HG03442 (cell line): Measurements from ENCODE around the gene PLD6.
"Not testable (repeated sequence)": the region's sequence is repeated elsewhere in the genome, so short reads cannot be mapped to it uniquely, and the experiment has no call there.

Experiments used
- ATAC-seq: cut with Tn5 transposase; IDR thresholded peaks from one replicate; pipeline ENCODE4 v1.9.1; 2021; ENCODE audit warnings: mild to moderate bottlenecking, moderate library complexity; ENCODE audit not compliant: unreplicated experiment

PLD6 gene

GRCh38 chr17:17201271-17201670 lies 4.9 kb downstream of the PLD6 start:
- no peak for ATAC-seq

DNA sequence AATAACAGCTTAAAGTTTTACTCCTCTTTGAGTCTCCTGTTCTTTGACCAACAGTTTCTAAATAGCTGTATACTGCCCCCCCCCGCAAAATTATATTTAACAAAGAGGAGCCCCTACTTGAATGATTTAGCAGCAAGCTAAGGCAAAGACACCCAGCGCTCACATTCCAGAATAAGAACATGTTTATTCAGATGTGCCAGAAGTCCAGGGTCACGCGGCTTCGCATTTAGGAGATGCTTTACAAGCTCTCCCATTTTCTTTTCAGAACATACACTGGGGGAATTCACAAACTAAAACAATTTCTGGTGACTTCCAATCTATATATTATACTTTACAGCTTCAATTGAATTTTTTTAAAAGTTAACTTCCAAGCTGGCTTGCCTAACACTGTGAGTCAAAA lies 5.3 kb downstream of the PLD6 start:
- ATAC-seq, result no peak

GRCh38 chr17:17200311-17200710 lies 5.8 kb downstream of the PLD6 start:
- no peak for ATAC-seq

DNA sequence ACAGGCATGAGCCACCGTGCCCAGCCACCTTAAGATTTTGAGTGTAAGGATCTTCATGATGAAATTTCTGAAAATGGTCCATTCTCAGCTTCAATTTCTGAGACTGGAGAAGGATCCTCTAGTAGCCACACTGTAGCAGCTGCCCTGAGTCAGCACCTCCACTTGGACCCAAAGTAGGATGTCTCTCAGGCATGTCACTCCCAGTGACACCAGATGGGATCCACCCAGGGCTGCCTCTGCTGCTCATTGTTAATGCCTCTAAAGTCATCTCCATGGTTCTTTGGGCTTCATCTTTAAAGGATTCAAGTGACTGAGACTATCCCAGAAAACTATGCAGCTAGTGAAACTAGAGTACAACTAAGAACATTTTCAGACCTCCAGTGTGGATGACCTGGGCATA lies 7.9 kb downstream of the PLD6 start:
- no peak for ATAC-seq

GRCh38 chr17:17196776-17197175 lies 9.4 kb downstream of the PLD6 start:
- ATAC-seq, result no peak

- not testable (repeated sequence) for ATAC-seq
Measured at GRCh38 chr17:17195466-17195865, 10.7 kb downstream of the PLD6 start.

GRCh38 chr17:17191961-17192381 lies 14.2 kb downstream of the PLD6 start:
- ATAC-seq, result no peak

GRCh38 chr17:17191346-17191792 lies 14.8 kb downstream of the PLD6 start:
- no peak for ATAC-seq

DNA sequence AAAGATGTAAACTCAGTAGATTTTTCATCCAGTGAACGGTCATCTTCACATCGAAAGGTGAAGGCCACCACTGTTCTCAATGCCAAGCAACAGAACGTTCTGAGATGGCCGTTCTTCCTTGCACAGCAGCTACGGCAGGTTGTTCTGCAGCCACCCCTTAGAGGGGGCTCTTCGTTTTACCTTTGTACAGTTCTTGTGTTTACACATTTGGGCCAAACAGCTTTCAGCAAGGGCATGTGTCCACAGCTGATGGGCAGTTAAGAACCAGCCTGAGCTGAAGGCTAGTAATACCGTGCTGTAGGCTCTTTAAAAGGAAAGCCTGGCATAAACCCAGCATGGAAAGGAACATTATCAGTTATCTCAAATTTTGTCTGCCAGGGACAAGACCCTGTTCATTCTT lies 15.9 kb downstream of the PLD6 start:
- no peak for ATAC-seq

GRCh38 chr17:17189559-17189958 lies 16.6 kb downstream of the PLD6 start:
- no peak for ATAC-seq

DNA sequence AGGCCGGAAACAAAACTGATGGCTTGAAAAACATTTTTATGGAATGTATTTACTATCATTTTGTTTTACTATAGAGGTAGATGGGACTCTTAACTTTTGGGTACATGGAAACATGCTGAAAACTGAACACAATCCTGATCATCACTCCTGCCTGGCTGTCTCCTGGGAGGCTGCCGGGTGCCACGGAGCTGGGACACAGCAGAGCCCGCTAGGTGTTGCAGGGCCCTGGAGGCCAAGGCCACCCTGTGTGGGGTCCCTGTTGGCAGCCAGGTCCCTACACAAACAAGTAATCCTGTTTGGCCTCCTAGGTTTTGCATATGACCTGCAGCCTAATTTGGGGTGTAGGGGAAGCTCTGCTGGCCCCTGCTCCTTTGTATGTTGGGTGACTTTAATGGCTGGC lies 17.5 kb downstream of the PLD6 start:
- no peak for ATAC-seq

DNA sequence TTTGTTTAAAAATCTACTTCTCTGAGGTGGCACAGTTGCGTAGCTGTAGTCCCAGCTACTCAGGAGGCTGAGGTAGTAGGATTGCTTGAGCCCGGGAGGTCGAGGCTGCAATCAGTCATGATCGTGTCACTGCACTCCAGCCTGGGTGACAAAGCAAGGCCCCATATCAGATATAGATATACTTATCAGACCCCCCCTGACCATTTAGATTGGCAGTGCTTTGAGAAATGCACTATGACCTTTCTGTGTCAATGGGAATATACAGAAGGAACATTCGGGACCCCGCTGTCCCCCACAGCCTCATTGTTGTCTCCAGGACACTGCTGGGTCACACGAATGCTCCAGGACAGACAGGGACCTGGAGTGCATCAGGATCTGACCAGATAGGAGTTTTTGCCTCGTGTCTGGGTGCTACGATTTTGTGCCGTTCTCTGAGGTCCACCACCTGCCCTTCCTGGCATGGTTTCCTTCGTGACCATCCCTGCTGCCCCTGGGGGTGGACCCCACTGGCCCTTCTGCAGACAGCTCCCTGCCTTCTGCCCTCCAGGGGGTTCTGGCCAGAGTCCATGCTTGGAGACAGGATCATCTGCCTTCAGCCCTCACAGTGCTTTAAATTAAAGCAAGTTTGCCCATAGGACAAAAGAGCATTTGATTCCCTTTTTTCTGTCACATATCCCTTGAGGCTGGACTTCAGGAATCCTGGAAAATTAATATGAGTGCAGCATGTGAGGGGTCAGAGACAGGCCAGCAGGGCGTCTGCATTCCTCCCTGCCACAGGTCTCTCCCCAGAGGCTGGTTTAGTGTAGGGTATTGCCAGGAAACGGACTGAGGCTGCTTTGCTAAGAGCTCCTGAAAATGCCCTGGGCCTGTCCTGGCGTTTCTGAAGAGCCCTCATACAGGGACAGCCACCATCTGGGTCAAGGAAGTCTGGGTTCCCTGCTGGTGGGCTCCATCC lies 19.3 kb downstream of the PLD6 start:
- ATAC-seq, result no peak

GRCh38 chr17:17186051-17186450 lies 20.1 kb downstream of the PLD6 start:
- ATAC-seq, result no peak

DNA sequence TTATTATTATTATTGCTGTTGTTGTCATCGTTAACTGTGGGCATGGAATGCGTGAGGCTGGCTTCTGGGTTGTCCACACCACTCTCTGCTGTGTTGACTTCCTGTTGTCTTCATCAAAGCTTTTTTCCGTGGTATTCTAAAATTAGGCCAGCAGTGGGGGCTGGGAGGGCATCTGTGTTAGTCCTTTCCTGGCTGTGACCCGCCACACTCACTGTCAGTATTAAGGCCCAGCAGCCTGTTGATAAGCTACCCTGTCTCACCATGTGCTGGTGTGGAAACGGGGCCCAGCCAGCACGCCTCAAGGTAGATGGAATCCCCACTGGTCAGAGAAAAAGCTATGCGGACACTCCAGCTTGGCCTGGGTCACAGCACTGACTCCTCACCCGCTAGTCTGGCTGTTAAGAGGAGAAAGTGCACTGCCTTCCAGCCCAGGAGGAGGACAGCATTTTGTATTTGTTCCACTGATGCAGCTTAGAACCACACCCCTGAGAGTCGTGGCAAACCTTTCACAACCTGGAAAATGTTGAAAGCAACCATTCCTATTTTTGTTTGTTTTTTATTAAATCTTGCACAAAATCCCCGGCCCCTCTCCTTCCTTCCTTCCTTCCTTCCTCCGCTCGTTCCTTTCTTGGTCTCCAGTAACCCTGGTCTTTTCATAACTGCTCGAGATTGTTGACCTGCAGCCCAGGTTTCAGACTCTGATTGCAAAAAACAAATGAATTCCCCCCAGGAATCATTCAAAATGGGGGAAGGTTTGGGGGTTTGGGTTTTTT lies 21.0 kb downstream of the PLD6 start:
- not testable (repeated sequence) for ATAC-seq

- ATAC-seq, result no peak
Measured at GRCh38 chr17:17183744-17184143, 22.4 kb downstream of the PLD6 start.

DNA sequence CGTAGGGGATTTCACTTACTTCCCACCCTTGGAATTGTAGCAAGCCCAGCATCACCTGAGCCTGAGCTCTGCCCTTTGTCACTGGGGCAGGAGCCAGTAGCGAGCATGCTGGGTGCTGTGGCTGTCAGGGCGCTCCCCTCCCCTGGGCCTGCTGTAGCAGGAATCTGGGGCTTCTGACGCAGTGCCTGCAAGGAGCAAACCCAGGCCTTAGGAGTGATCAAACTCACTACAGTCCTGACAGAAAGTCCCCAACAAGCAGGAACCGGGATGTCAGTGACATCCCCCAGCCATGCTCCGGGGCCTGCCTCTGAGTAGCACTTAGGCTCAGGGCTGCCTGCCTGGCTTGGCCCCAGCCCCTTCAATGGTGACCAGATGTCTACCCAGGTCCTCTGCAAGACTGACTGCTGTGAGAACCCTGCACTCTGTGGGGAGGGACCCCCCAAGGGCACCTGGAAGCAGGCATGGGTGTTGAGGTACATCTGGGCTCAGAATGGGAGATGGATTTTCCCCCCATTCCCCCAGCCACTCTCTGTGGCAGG lies 23.5 kb downstream of the PLD6 start:
- ATAC-seq, result no peak

GRCh38 chr17:17181666-17182597 lies 24.2 kb downstream of the PLD6 start:
- no peak for ATAC-seq

- ATAC-seq, result no peak
Measured at GRCh38 chr17:17180741-17181525, 25.2 kb downstream of the PLD6 start.

GRCh38 chr17:17180141-17180603 lies 26.0 kb downstream of the PLD6 start:
- no peak for ATAC-seq
